Astrocyte (in vitro differentiated cells and primary cell): ENCODE measurements around the gene PSMD3. TPM values are rescaled to one million over a fixed set of nuclear protein-coding genes. Genes with fewer than 3 reads are reported as not detected.

Source experiments
- DNase-seq: peaks from one replicate; pipeline ENCODE4 v3.0.0-alpha.2; 2010; ENCODE audit warnings: low read depth
- FAIRE-seq: peaks from 2 replicates; lab custom pipeline; 2011; peaks lifted over from hg19 to GRCh38; lab: Jason Lieb, UNC
- H2AFZ ChIP-seq: 2 replicates; pipeline ENCODE4 v1.6.0; 2012; ENCODE audit warnings: low read depth, low read length, inconsistent platforms
- H3K27ac ChIP-seq: 2 replicates; pipeline ENCODE4 v1.5.1; 2011; ENCODE audit warnings: low read depth, low read length, inconsistent platforms
- H3K27me3 ChIP-seq: 2 replicates; pipeline ENCODE4 v1.6.0; 2011; ENCODE audit warnings: low read length, inconsistent platforms; ENCODE audit not compliant: insufficient read depth
- H3K36me3 ChIP-seq: 2 replicates; pipeline ENCODE4 v1.5.1; 2011; ENCODE audit warnings: low read length, inconsistent platforms; ENCODE audit not compliant: insufficient read depth
- H3K4me1 ChIP-seq: 2 replicates; pipeline ENCODE4 v1.5.1; 2011; ENCODE audit warnings: low read length, inconsistent platforms; ENCODE audit not compliant: insufficient read depth
- H3K4me2 ChIP-seq: 2 replicates; pipeline ENCODE4 v1.6.0; 2012; ENCODE audit warnings: low read length, inconsistent platforms
- H3K4me3 ChIP-seq: 2 replicates; pipeline ENCODE4 v1.5.1; 2011; ENCODE audit warnings: low read depth, mild to moderate bottlenecking, low read length, inconsistent platforms; ENCODE audit not compliant: insufficient read depth
- H3K79me2 ChIP-seq: 2 replicates; pipeline ENCODE4 v1.6.0; 2012; ENCODE audit warnings: mild to moderate bottlenecking, low read length, inconsistent platforms; ENCODE audit not compliant: insufficient read depth
- H3K9ac ChIP-seq: 2 replicates; pipeline ENCODE4 v1.6.0; 2012; ENCODE audit warnings: mild to moderate bottlenecking, low read length, inconsistent platforms
- H3K9me3 ChIP-seq: 2 replicates; pipeline ENCODE4 v1.5.1; 2012; ENCODE audit warnings: low read depth, mild to moderate bottlenecking, low read length, inconsistent platforms; ENCODE audit not compliant: insufficient read depth
- H4K20me1 ChIP-seq: 2 replicates; pipeline ENCODE4 v1.6.0; 2012; ENCODE audit warnings: low read length, inconsistent platforms; ENCODE audit not compliant: insufficient read depth
- H3K27ac Mint-ChIP-seq: one replicate; pipeline ENCODE4 v1.8.0; 2021; ENCODE audit warnings: mild to moderate bottlenecking, mixed read lengths; ENCODE audit not compliant: unreplicated experiment
- H3K27me3 Mint-ChIP-seq: one replicate; pipeline ENCODE4 v1.8.0; 2021; ENCODE audit warnings: low read depth, mixed read lengths; ENCODE audit not compliant: unreplicated experiment
- H3K36me3 Mint-ChIP-seq: one replicate; pipeline ENCODE4 v1.8.0; 2021; ENCODE audit warnings: low read depth, mixed read lengths; ENCODE audit not compliant: unreplicated experiment
- H3K4me1 Mint-ChIP-seq: one replicate; pipeline ENCODE4 v1.8.0; 2021; ENCODE audit warnings: low read depth, mixed read lengths; ENCODE audit not compliant: unreplicated experiment
- H3K4me3 Mint-ChIP-seq: one replicate; pipeline ENCODE4 v1.8.0; 2021; ENCODE audit warnings: mild to moderate bottlenecking, moderate library complexity, mixed read lengths; ENCODE audit not compliant: unreplicated experiment
- H3K9me3 Mint-ChIP-seq: one replicate; pipeline ENCODE4 v1.8.0; 2021; ENCODE audit warnings: mild to moderate bottlenecking, mixed read lengths; ENCODE audit not compliant: unreplicated experiment
- CTCF ChIP-seq: IDR thresholded peaks from 2 replicates; pipeline ENCODE4 v1.5.1; 2011; ENCODE audit warnings: low read depth, mild to moderate bottlenecking, inconsistent platforms, low read length, moderate library complexity; ENCODE audit not compliant: insufficient read depth
- EZH2 ChIP-seq: IDR thresholded peaks from 2 replicates; pipeline ENCODE4 v1.6.1; 2012; ENCODE audit warnings: mild to moderate bottlenecking, low read length, inconsistent platforms; ENCODE audit not compliant: insufficient read depth
- total RNA-seq: library from RNA; stranded (reverse); gene quantifications from 2 replicates; pipeline ENCODE4 v1.2.1, GENCODE V29; 2021

The PSMD3 gene
- total RNA-seq, 1 donor from 2014 or later: 129 TPM

GRCh38 chr17:39971076-39971603 is 9.5 kb upstream of the PSMD3 start:
- Histone ChIP-seq H3K4me2 (no peak overlapping the region), H3K4me1 (no peaks in the 10 kb centered on the region), H3K9me3 (no peaks in the 10 kb centered on the region), H3K27ac (no peak overlapping the region), H3K4me3 (no peak overlapping the region), H3K27me3 (peaks cover 5% of the 10 kb centered on the region), H3K36me3 (no peaks in the 10 kb centered on the region), H3K9ac (no peak overlapping the region), H3K79me2 (no peaks in the 10 kb centered on the region), H2AFZ (no peak overlapping the region), H4K20me1 (no peaks in the 10 kb centered on the region)
- Mint-ChIP-seq H3K27ac (no peak overlapping the region), H3K36me3 (peaks cover 3% of the 10 kb centered on the region), H3K27me3 (peaks cover 22% of the 10 kb centered on the region), H3K4me1 (peaks cover 9% of the 10 kb centered on the region), H3K4me3 (no peak overlapping the region), H3K9me3 (peaks cover 6% of the 10 kb centered on the region)
- FAIRE-seq: no peak
- no peak for DNase-seq
- TF ChIP-seq CTCF (no peak), EZH2 (no peak)

- H4K20me1 ChIP-seq: no peaks in the 10 kb centered on the region
- no peaks in the 10 kb centered on the region for H3K79me2 ChIP-seq
- no peak overlapping the region for H3K27ac ChIP-seq
- H2AFZ ChIP-seq: no peak overlapping the region
- peaks cover 3% of the 10 kb centered on the region for H3K36me3 Mint-ChIP-seq
- no peaks in the 10 kb centered on the region for H3K4me1 ChIP-seq
- no peaks in the 10 kb centered on the region for H3K36me3 ChIP-seq
- H3K4me1 Mint-ChIP-seq: peaks cover 9% of the 10 kb centered on the region
- H3K9ac ChIP-seq: no peak overlapping the region
- no peak for DNase-seq
- no peak overlapping the region for H3K27ac Mint-ChIP-seq
- peak overlapping the region; percentile 2 for H3K4me2 ChIP-seq
- no peak for TF ChIP-seq EZH2
- no peak for TF ChIP-seq CTCF
- peaks cover 5% of the 10 kb centered on the region for H3K27me3 ChIP-seq
- no peak overlapping the region for H3K4me3 ChIP-seq
- no peak overlapping the region for H3K4me3 Mint-ChIP-seq
- H3K9me3 ChIP-seq: no peaks in the 10 kb centered on the region
- peaks cover 6% of the 10 kb centered on the region for H3K9me3 Mint-ChIP-seq
- H3K27me3 Mint-ChIP-seq: peaks cover 18% of the 10 kb centered on the region
- no peak for FAIRE-seq
These were observed 8.3 kb upstream of the PSMD3 start for GRCh38 chr17:39972271-39972670.

GRCh38 chr17:39973496-39973895 is 7.1 kb upstream of the PSMD3 start:
- peaks cover 18% of the 10 kb centered on the region for H3K27me3 Mint-ChIP-seq
- H3K9ac ChIP-seq: no peak overlapping the region

More at GRCh38 chr17:39973496-39973895, 7.1 kb upstream of the PSMD3 start:
- Mint-ChIP-seq H3K9me3 (peaks cover 6% of the 10 kb centered on the region), H3K36me3 (peaks cover 3% of the 10 kb centered on the region), H3K4me1 (peaks cover 9% of the 10 kb centered on the region), H3K27ac (peak overlapping the region; percentile 81), H3K4me3 (peak overlapping the region; percentile 35)
- H3K27ac ChIP-seq: no peak overlapping the region
- no peak for TF ChIP-seq CTCF
- H3K4me2 ChIP-seq: no peak overlapping the region
- H2AFZ ChIP-seq: no peak overlapping the region
- no peak for DNase-seq
- no peak overlapping the region for H3K4me3 ChIP-seq
- no peaks in the 10 kb centered on the region for H3K9me3 ChIP-seq
- peaks cover under 1% of the 10 kb centered on the region for H3K4me1 ChIP-seq
- H3K36me3 ChIP-seq: no peaks in the 10 kb centered on the region
- peaks cover 5% of the 10 kb centered on the region for H3K27me3 ChIP-seq
- no peaks in the 10 kb centered on the region for H3K79me2 ChIP-seq
- no peak for FAIRE-seq
- H4K20me1 ChIP-seq: no peaks in the 10 kb centered on the region
